ENCODE results near the gene C5orf47. TPM values are rescaled to one million over a fixed set of nuclear protein-coding genes. Genes with fewer than 3 reads are reported as not detected.
A peak's percentile ranks its signal among the peaks of the same experiment; 100 is the strongest.

Gene C5orf47
- total RNA-seq, 1 experiment from 2014 or later, result not detected

DNA sequence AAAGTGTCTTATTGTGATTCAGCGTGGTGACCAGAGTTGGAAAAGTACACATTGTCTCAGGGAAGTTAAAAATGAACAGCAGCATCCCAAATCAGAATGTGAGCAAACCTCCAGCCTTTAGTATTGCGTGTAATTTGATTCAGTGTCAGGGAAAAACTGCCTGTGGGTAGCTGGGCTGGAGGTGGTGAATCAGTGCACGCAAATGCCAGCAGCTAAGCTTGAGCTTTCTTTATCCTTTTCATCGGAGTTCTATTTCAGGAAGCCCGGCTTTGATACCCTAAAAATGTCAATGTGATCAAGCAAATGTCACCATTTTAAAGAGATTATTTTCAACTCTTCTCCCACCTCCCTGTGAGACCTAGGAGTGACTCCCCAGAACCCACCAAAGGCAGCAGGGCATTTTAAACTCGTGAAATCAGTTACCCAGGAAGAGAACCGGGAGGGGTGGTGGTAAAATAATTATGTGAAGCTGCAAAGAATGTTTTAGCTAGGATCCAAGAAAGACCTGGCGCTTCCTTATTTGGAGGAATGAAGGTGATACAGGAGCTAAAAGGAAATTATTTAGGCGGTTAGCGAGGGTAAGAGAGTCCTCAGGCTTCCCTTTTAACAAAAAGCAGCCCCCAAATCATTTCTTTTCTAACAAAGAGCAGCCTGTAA is 25.7 kb upstream of the C5orf47 start:
- in situ Hi-C loops (cut with HindIII; ENCODE audit: low pct_unique_long_range_greater_than_20kb, low sequenced_read_pairs), result no loop called here
- intact Hi-C loops (cut with micrococcal nuclease; ENCODE audit: unreplicated experiment), result no loop called here
- H3K9me3 ChIP-seq (ENCODE audit: control insufficient read depth, insufficient read depth, low read depth, low read length), result no peaks in the 10 kb centered on the region
- ChIA-PET CTCF (interaction anchor here (0.8 to 0.9 kb wide), 2 partner anchors 10 to 430 kb away, joined by 4 to 8 read pairs; no protein-coding TSS in a partner anchor), POLR2A (interaction anchor here (0.6 to 0.7 kb wide), 2 partner anchors 38 to 71 kb away, joined by 5 to 6 read pairs; no protein-coding TSS in a partner anchor)
- TF ChIP-seq, protein P1, sequence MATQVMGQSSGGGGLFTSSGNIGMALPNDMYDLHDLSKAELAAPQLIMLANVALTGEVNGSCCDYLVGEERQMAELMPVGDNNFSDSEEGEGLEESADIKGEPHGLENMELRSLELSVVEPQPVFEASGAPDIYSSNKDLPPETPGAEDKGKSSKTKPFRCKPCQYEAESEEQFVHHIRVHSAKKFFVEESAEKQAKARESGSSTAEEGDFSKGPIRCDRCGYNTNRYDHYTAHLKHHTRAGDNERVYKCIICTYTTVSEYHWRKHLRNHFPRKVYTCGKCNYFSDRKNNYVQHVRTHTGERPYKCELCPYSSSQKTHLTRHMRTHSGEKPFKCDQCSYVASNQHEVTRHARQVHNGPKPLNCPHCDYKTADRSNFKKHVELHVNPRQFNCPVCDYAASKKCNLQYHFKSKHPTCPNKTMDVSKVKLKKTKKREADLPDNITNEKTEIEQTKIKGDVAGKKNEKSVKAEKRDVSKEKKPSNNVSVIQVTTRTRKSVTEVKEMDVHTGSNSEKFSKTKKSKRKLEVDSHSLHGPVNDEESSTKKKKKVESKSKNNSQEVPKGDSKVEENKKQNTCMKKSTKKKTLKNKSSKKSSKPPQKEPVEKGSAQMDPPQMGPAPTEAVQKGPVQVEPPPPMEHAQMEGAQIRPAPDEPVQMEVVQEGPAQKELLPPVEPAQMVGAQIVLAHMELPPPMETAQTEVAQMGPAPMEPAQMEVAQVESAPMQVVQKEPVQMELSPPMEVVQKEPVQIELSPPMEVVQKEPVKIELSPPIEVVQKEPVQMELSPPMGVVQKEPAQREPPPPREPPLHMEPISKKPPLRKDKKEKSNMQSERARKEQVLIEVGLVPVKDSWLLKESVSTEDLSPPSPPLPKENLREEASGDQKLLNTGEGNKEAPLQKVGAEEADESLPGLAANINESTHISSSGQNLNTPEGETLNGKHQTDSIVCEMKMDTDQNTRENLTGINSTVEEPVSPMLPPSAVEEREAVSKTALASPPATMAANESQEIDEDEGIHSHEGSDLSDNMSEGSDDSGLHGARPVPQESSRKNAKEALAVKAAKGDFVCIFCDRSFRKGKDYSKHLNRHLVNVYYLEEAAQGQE (IDR thresholded peaks at IDR 0.05; ENCODE audit: insufficient read depth in 1 of 2, low read depth in 2 of 2, low read length in 1 of 2), result no peak
- TF ChIP-seq POLR2AphosphoS5 (IDR thresholded peaks at IDR 0.05; ENCODE audit: low read depth, low read length) (no peak), SIN3A (IDR thresholded peaks at IDR 0.05; ENCODE audit: borderline replicate concordance, insufficient read depth, low read depth, low read length) (no peak), TCF7L2 (IDR thresholded peaks at IDR 0.05; ENCODE audit: low read depth, low read length) (no peak)
- TF ChIP-seq, protein P2, sequence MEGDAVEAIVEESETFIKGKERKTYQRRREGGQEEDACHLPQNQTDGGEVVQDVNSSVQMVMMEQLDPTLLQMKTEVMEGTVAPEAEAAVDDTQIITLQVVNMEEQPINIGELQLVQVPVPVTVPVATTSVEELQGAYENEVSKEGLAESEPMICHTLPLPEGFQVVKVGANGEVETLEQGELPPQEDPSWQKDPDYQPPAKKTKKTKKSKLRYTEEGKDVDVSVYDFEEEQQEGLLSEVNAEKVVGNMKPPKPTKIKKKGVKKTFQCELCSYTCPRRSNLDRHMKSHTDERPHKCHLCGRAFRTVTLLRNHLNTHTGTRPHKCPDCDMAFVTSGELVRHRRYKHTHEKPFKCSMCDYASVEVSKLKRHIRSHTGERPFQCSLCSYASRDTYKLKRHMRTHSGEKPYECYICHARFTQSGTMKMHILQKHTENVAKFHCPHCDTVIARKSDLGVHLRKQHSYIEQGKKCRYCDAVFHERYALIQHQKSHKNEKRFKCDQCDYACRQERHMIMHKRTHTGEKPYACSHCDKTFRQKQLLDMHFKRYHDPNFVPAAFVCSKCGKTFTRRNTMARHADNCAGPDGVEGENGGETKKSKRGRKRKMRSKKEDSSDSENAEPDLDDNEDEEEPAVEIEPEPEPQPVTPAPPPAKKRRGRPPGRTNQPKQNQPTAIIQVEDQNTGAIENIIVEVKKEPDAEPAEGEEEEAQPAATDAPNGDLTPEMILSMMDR (IDR thresholded peaks at IDR 0.05), result no peak
- no TSS peak for BruUV-seq (replicated peaks)
- peaks cover 8% of the 10 kb centered on the region for H3K4me1 ChIP-seq (ENCODE audit: control insufficient read depth, insufficient read depth, low read length)
- H3K4me3 ChIP-seq (ENCODE audit: low read depth in 2 of 2, low read length in 2 of 2), result peak overlapping the region; percentile 55 to 85
- peak; percentile 60 for ATAC-seq
- no peaks in the 10 kb centered on the region for H3K27me3 ChIP-seq (ENCODE audit: control insufficient read depth, insufficient read depth, low read length)
- H3K36me3 ChIP-seq (ENCODE audit: control insufficient read depth, insufficient read depth, low read length), result no peaks in the 10 kb centered on the region; the same call in 1 of the 2 replicates
- peak overlapping the region; percentile 81 for H3K27ac ChIP-seq (ENCODE audit: low read length)
- peak; percentile 56 for DNase-seq (ENCODE audit: low read depth, low spot score)

DNA sequence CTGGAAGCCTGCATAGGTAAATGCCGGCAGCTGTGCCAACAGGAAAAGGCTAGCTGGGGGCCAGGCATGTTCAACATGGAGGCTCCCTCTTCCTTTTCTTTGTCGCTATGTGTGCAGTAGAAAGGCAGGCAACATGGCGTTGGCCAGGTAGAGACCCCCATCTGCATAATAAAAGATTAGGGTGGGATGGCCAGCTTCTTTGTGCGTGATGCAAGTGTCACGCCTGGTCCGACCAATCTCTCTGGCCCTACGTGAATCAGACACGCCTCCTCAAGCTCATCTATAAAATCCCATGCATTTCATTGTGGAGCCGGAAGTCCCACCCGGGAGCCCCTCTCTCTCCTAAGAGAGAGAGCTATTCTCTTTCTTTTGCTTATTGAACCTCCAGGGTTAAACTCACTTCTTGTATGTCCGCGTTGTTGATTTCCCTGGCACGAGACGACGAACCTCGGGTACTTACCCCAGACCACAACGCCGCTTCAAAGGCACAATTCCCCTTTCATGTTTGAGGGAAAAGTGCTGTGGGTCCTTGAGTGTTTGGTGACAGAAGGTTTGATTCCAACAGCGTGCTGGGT is 25.0 kb upstream of the C5orf47 start:
- in situ Hi-C loops (cut with HindIII; ENCODE audit: low pct_unique_long_range_greater_than_20kb, low sequenced_read_pairs), result no loop called here
- ChIA-PET CTCF (interaction anchor here (0.8 to 0.9 kb wide), 2 partner anchors 9 to 430 kb away, joined by 4 to 8 read pairs; no protein-coding TSS in a partner anchor), POLR2A (interaction anchor here (0.7 kb wide), 1 partner anchor 38 kb away, joined by 6 read pairs; no protein-coding TSS in a partner anchor)
- DNase-seq (ENCODE audit: low read depth, low spot score) (no peak), ATAC-seq (peak; percentile 88)
- peak overlapping the region; percentile 55 to 85 for H3K4me3 ChIP-seq (ENCODE audit: low read depth in 2 of 2, low read length in 2 of 2)
- TF ChIP-seq TCF7L2 (IDR thresholded peaks at IDR 0.05; ENCODE audit: low read depth, low read length), result peak; percentile 30; the same call in 1 of the 2 replicates
- peak; percentile 67 for TF ChIP-seq POLR2AphosphoS5 (IDR thresholded peaks at IDR 0.05; ENCODE audit: low read depth, low read length)
- TF ChIP-seq SIN3A (IDR thresholded peaks at IDR 0.05; ENCODE audit: borderline replicate concordance, insufficient read depth, low read depth, low read length), result no peak
- TF ChIP-seq, protein P1 (IDR thresholded peaks at IDR 0.05; ENCODE audit: insufficient read depth in 1 of 2, low read depth in 2 of 2, low read length in 1 of 2), result no peak
- TF ChIP-seq, protein P2 (IDR thresholded peaks at IDR 0.05), result no peak
- no TSS peak for BruUV-seq (replicated peaks)
- peaks cover 8% of the 10 kb centered on the region for H3K4me1 ChIP-seq (ENCODE audit: control insufficient read depth, insufficient read depth, low read length)
- H3K27me3 ChIP-seq (ENCODE audit: control insufficient read depth, insufficient read depth, low read length), result no peaks in the 10 kb centered on the region
- no peaks in the 10 kb centered on the region for H3K9me3 ChIP-seq (ENCODE audit: control insufficient read depth, insufficient read depth, low read depth, low read length)
- intact Hi-C loops (cut with micrococcal nuclease; ENCODE audit: unreplicated experiment), result no loop called here
- H3K36me3 ChIP-seq (ENCODE audit: control insufficient read depth, insufficient read depth, low read length), result no peaks in the 10 kb centered on the region; the same call in 1 of the 2 replicates
- peak overlapping the region; percentile 81 for H3K27ac ChIP-seq (ENCODE audit: low read length)
